Left forelimb (tissue), 1 donor: Measurements from ENCODE around the gene GRID2.

Experiments used
- DNase-seq: peaks from one replicate; pipeline ENCODE4 v3.0.0-alpha.2; 2018; ENCODE audit warnings: low spot score

GRID2 gene

GRCh38 chr4:93080316-93080715 is 776.5 kb downstream of the GRID2 start:
- DNase-seq: no peak

GRCh38 chr4:93084599-93085305 is 781.0 kb downstream of the GRID2 start:
- no peak for DNase-seq

- no peak for DNase-seq
These were observed 782.6 kb downstream of the GRID2 start for GRCh38 chr4:93086356-93086755.

GRCh38 chr4:93092765-93093164 is 789.0 kb downstream of the GRID2 start:
- no peak for DNase-seq

- DNase-seq: no peak
These were observed 799.3 kb downstream of the GRID2 start for GRCh38 chr4:93103042-93103441.

GRCh38 chr4:93116624-93117023 is 812.9 kb downstream of the GRID2 start:
- DNase-seq: no peak

GRCh38 chr4:93127489-93127888 is 823.7 kb downstream of the GRID2 start:
- no peak for DNase-seq

- DNase-seq: no peak
These were observed 828.9 kb downstream of the GRID2 start for GRCh38 chr4:93132631-93133030.

GRCh38 chr4:93139118-93139517 is 835.4 kb downstream of the GRID2 start:
- no peak for DNase-seq

GRCh38 chr4:93143902-93144301 is 840.1 kb downstream of the GRID2 start:
- DNase-seq: no peak

- DNase-seq: no peak
These were observed 840.9 kb downstream of the GRID2 start for GRCh38 chr4:93144644-93145043.

- DNase-seq: no peak
These were observed 843.9 kb downstream of the GRID2 start for GRCh38 chr4:93147524-93148212.

GRCh38 chr4:93152491-93152890 is 848.7 kb downstream of the GRID2 start:
- DNase-seq: no peak

- DNase-seq: no peak
These were observed 854.2 kb downstream of the GRID2 start for GRCh38 chr4:93157986-93158385.

GRCh38 chr4:93168053-93168452 is 864.3 kb downstream of the GRID2 start:
- DNase-seq: no peak

- DNase-seq: no peak
These were observed 866.2 kb downstream of the GRID2 start for GRCh38 chr4:93169966-93170365.

GRCh38 chr4:93174598-93174997 is 870.8 kb downstream of the GRID2 start:
- no peak for DNase-seq

GRCh38 chr4:93178279-93178678 is 874.5 kb downstream of the GRID2 start:
- no peak for DNase-seq

- DNase-seq: no peak
These were observed 875.3 kb downstream of the GRID2 start for GRCh38 chr4:93179044-93179443.

- DNase-seq: no peak
These were observed 879.0 kb downstream of the GRID2 start for GRCh38 chr4:93182722-93183121.

GRCh38 chr4:93183576-93183975 is 879.8 kb downstream of the GRID2 start:
- no peak for DNase-seq

- DNase-seq: no peak
These were observed 880.3 kb downstream of the GRID2 start for GRCh38 chr4:93184053-93184452.

GRCh38 chr4:93186846-93187245 is 883.1 kb downstream of the GRID2 start:
- DNase-seq: no peak

- no peak for DNase-seq
These were observed 883.7 kb downstream of the GRID2 start for GRCh38 chr4:93187466-93187865.
